ENCODE results near the gene DNAJB6.

The DNAJB6 gene

DNA sequence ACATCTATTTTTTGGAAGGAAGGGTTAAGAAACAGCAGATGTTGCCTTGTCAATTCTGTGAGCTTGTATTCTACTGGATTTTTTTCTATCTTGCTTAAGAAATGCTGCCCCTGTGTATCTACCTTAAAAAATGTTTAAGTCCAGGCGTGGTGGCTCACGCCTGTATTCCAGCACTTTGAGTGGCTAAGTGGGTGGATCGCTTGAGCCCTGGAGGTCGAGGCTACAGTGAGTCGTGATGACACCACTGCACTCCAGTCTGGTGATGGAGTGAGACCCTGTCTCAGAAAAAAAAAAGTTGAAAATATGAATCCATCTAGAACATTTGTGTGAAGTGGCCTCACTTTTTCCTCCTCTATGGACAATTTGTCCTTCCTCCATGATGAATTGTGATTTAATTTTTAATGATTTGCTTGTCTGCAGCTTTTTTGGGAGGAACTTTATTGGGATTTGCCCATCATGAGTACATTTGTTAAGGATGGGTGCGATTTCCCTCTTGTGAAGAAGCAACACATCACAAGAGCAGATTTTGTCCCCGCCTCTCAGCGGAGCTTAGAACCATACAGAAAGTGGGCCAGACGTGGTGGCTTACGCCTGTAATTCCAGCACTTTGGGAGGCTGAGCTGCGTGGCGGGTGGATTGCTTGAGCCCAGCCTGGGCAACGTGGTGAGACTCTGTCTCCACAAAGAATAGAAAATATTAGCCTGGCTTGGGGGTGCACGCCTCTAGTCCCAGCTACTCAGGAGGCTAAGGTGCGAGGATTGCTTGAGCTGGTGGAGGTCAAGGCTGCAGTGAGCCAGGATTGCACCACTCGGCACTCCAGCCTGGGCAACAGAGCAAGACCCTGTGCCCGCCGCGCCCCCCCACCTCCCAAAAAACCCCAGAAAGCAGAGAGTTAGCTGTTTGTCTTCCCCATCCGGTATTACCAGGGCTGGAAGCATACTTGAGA, 57.7 kb downstream of the DNAJB6 start:
- no peak for DNase-seq (ENCODE audit: low read depth in 3 of 3, low spot score in 1 of 3)

DNA sequence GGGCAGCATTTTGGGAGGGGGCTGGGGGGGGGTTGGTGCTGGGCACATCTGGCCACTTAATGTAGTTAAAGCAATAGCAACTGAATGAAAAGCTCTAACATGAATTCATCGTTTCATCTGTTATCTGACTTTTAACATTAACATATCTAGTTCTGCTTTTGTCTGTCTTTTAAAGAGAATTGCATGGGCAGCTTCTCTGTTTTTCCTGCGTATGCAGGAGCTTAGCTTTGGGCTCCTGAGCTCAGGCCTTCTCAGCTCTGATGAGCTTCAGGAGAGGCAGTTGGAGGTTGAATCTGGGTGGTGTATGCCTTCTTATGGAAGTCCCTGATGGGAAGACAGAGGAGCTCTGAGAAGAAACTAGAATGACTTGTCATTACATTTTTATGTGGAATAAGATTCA, 58.4 kb downstream of the DNAJB6 start:
- DNase-seq (ENCODE audit: low read depth in 3 of 3, low spot score in 1 of 3) = no peak

DNA sequence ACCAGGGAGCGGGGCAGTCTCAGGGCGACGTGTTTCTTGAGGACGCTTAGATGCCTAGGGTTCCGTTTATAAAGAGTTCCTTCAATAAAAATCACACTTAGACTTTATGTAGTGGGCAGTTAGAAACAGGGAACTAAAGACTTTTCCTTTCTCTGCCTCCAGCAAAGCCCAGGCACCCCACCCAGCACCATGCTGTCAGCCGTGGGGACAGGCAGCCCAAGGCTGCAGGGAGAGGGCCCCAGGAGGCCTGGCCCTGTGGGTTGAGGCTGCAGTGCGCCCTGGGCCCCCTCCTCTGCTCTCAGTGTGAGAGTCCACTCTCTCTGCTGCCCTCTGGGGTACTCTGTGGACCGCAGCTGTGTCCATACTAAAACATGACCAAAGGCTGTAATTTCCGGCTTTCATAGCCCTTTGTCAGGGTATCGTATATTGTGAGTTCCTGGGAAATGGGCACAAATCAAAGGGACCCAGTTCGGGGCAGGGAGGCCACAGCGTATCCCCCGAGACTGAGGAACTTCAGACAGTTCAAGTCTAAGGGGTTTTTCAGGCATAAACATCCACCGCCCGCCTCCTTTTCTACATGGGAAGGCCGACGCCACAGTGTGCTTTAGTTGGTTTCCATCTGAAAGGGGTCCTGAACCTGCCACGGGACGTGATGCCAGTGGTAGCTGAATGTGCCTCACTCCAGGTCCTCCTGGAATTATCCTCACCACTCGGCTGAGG, 59.7 kb downstream of the DNAJB6 start:
- no peak for DNase-seq (ENCODE audit: low read depth in 3 of 3, low spot score in 1 of 3)

DNA sequence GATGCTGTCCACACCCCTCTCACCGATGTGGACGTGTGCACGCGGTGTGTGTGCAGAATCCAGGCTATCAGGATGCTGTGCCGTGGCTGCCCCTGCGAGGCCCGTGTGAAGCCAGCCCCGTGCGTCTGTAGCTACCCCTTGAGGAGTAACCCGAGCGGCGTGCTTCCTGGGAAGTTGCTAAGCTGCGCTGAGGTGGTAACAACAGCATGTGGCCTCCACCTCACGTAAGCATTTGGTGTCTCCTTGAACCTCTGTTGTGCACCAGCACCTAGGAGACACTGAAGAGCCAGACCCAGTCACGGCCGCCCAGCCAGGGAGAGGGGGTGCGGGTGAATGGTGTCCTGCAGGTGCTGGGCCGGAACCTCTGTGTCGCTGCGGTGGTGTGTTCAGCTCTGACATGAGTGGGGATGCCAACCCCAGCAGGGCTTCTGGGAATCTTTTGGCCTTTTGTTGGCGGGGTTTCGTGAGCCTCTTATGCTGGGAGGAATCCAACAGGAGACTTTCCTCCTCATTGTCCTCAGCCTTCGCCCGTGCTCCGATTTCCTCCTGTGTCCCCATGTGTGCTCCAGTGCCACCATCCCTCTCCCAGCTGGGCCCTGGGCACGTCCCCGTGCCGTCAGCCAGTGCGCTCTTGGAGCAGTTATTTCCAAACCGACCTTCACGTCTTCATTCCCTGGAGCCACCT, 60.4 kb downstream of the DNAJB6 start:
- DNase-seq (ENCODE audit: low read depth in 3 of 3, low spot score in 1 of 3) = no peak

DNA sequence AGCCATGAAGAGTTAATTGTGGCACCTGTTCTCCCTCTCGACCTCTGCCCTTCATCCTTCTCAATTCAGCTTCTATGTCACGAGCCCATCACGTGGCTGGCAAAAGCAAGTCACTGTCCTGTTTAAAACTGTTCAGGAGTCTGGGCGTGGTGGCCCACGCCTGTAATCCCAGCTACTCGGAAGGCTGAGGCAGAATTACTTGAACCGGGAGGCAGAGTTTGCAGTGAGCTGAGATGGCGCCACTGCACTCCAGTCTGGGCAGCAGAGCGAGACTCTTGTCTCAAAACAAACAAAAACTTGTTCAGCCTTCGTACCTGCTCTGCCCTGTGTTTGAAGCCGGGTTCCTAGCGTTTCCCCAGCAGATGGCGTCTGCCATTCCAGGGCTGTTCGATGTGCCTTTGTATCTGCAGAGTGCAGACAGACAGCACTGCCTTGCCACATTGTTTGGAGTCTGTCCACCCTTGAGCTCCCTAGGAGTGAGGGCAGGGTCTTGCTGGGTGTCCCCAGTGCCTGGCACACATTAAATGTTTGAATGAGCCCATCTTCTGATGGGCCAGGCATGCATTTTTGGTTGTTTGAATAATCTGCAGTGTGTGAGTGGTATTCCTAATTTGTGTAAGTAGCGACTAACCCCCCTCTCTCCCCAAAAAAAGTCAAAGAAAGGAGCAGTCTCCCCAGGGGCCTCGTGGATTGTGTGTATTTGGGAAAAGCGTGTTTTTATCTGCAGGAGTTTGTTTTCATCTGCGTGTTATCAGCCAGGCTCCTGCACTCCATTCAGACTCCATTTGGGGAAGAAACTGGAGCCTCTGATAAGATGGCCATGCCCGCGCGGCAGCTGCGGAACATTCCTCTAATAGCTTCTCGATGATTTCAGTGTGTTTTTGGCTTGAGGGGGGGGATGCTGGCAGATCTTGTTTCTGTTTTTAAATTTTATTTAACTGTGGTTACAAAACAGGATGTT, 61.2 kb downstream of the DNAJB6 start:
- no peak for DNase-seq (ENCODE audit: low read depth in 3 of 3, low spot score in 1 of 3)

GRCh38 chr7:157399086-157399687, 62.4 kb downstream of the DNAJB6 start:
- DNase-seq (ENCODE audit: low read depth in 3 of 3, low spot score in 1 of 3) = no peak

- no peak for DNase-seq (ENCODE audit: low read depth in 3 of 3, low spot score in 1 of 3)
Observed at GRCh38 chr7:157400171-157400860, 63.5 kb downstream of the DNAJB6 start.

- no peak for DNase-seq (ENCODE audit: low read depth in 3 of 3, low spot score in 1 of 3)
Observed at GRCh38 chr7:157401567-157402387, 65.0 kb downstream of the DNAJB6 start.

- no peak for DNase-seq (ENCODE audit: low read depth in 3 of 3, low spot score in 1 of 3)
Observed at GRCh38 chr7:157402388-157402703, 65.5 kb downstream of the DNAJB6 start.

GRCh38 chr7:157402911-157403534, 66.2 kb downstream of the DNAJB6 start:
- DNase-seq (ENCODE audit: low read depth in 3 of 3, low spot score in 1 of 3) = no peak

GRCh38 chr7:157403646-157404401, 67.0 kb downstream of the DNAJB6 start:
- DNase-seq (ENCODE audit: low read depth in 3 of 3, low spot score in 1 of 3) = no peak

GRCh38 chr7:157404845-157405481, 68.2 kb downstream of the DNAJB6 start:
- DNase-seq (ENCODE audit: low read depth in 3 of 3, low spot score in 1 of 3) = no peak

DNA sequence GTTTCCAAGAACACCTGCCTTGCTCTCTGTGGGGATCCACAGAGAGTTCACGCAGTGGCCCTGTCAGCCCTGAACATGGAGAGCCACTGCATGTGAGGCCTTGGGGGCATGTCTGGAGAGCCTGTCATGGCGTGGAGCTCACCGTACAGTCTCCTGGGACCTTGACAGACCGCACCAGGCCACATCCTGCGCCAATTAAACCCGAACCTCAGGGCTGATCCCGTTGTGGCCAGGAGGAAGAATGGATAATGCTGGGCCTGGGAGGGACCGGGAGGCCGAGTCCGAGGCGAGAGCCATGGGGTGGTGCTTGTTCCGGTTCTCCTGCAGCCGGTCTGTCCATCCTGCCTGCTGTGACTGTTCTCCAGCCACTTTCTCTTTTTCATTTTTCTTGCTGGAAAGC, 68.7 kb downstream of the DNAJB6 start:
- DNase-seq (ENCODE audit: low read depth in 3 of 3, low spot score in 1 of 3) = no peak

GRCh38 chr7:157405914-157406810, 69.4 kb downstream of the DNAJB6 start:
- DNase-seq (ENCODE audit: low read depth in 3 of 3, low spot score in 1 of 3) = no peak

DNA sequence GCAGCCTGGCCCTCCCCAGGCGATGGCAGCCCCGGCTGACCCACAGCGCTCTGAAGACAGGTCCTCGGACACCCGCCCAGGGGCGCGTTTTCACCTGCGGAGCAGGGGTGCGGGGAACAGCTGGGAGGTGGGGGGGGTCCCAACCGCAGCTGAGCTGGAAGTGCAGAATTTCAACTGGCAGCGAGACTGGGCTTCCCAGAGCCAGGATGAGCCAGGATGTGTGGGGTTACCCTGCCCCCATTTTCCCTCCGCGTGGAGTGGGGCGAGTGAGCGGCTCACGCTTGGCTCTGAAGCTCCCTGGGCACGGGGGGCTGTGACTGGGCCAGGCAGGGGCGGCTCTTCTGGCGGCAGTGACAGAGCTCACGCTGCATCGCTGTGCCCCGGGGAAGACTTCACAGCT, 70.2 kb downstream of the DNAJB6 start:
- DNase-seq (ENCODE audit: low read depth in 3 of 3, low spot score in 1 of 3) = no peak

Measured in stimulated activated CD4-positive, alpha-beta T cell treated with anti-CD3 and anti-CD28 coated beads, TNF-alpha, amount 100 ng/mL, for 1 hour (primary cell).